GM23248 (cell line): Measurements from ENCODE around the gene CDK5.

Source experiments
- EZH2 ChIP-seq: fragments of 200-600 bp; sonication (generic); IDR thresholded peaks from 2 replicates; pipeline ENCODE4 v1.6.1; 2018; ENCODE audit warnings: antibody characterized with exemption, mild to moderate bottlenecking; ENCODE audit not compliant: insufficient read depth, poor library complexity, severe bottlenecking
- EZH2phosphoT487 ChIP-seq: fragments of 200-600 bp; sonication (generic); IDR thresholded peaks from 2 replicates; pipeline ENCODE4 v1.6.1; 2018; ENCODE audit warnings: antibody characterized with exemption, moderate library complexity, mild to moderate bottlenecking, low read depth; ENCODE audit not compliant: insufficient read depth

DNA sequence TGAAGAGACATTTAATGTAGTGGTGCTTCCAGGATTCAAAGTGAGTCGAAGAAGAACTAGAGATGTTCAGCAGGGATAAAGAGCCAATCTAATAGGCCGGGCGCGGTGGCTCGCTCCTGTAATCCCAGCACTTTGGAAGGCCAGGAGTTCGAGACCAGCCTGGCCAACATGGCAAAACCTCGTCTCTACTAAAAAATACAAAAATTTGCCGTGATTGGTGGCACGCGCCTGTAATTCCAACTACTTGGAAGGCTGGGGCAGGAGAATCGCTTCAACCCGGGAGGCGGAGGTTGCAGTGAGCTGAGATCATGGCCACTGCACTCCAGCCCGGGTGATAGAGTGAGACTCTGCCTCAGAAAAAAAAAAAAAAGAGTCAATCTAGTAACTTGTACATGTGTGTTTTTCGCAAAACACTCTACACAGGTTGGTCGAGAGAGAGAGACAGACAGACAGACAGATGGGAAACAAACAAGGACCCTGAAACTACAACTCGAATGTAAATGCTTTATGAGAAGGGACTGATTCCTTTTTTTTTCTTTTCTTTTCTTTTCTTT, 28.7 kb downstream of the CDK5 start:
- TF ChIP-seq EZH2: no peak
- TF ChIP-seq EZH2phosphoT487: no peak
